NCI-H128 (cell line): ENCODE measurements around the gene SDSL.

Experiments
- DNase-seq: peaks from one replicate; lab custom pipeline; 2025; ENCODE audit not compliant: unreplicated experiment; lab: John Stamatoyannopoulos, UW

The SDSL gene

DNA sequence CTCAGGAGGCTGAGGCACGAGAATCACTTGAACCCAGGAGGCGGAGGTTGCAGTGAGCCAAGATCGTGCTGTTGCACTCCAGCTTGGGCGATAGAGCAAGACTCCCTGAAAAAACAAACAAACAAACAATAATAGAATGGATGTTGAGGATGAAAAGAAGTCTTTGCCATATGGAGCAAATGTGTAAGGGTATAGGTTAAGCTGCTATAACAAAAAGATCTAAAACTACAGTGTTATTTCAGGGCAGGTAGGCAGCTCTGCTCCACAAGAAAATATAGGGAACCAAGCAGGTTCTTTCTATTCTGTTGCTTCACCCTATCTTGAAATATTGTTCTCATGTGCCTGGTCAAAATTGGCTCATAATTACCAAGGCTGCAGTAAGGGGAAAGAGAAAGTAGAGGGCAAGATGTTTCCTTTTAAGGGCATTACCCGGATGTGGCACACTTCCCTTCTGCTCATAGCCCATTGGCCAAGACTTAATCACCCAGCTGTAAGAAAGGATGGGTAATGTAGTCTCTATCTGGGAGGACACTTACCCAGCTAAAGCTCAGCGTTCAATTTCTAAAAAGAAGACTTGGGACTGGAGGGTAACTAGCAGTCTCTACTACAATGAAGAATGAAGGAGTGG lies 23.5 kb downstream of the SDSL start:
- no peak for DNase-seq

DNA sequence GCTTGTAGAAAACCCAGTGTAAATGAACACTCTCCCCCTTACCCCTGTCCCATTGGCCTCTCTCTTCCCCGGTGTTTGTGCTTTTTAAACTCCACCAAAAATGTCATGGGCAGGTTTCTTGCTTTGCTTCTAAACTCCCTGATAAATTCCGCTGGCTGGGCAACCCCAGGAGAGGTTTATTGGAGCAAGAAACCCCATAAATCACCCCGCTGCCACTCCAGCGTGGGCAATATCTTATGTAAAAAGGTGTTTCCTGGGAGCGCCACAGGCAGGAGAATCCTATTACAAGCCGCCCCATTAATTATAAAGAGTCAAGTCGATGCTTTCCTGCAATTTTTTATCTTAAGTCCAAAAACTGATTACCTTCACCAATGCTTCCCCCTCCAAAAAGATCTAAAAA lies 26.7 kb downstream of the SDSL start:
- no peak for DNase-seq

DNA sequence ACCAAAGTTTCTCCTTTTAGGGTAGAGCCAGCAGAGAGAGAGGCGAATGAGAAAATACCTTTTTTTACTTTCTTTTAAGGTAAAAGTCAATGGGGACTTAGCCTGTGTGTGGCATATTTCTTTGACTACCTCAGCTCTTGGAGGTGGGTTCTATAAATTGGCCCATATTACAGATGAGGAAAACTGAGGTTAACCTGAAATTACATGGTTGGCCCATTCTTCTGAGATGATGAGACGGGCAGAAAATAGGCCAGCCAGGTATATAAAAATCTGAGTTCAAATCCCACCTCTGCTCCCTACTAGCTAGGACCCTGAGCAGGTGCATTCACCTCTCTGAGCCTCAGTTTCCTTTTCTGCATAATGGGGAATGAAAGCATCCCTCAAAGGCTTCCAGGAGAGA lies 27.1 kb downstream of the SDSL start:
- no peak for DNase-seq

DNA sequence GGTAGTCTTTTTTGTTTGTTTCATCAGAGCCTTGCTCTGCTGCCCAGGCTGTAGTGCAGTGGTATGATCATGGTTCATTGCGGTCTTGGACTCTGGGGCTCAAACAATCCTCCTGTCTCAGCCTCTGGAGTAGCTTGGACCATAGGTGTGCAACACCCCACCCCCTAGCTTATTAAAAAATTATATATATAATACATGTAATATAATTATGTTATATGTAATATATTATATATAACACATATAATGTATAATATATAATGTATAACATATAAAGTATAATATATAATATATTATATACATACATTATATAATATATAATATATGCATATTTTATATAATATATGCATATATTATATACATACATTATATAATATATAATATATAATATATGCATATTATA lies 27.7 kb downstream of the SDSL start:
- DNase-seq: no peak

DNA sequence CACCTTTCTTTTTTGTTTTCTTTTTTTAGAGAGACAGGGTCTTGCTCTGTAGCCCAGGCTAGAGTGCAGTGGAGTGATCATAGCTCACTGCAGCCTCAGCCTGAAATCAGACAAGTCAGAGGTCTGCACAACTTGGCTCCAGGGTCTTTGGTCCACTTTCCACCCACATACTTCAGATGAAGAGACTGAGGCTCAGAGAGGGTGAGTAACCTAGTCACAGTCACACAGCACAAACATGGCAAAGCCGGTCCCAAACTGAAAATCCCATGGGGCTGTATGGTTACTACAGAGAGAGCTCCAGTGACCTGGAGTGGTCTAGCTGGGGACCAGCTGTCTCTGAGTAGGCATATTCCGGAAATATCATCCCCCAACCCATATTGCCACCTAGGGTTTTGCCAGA lies 30.3 kb downstream of the SDSL start:
- no peak for DNase-seq

DNA sequence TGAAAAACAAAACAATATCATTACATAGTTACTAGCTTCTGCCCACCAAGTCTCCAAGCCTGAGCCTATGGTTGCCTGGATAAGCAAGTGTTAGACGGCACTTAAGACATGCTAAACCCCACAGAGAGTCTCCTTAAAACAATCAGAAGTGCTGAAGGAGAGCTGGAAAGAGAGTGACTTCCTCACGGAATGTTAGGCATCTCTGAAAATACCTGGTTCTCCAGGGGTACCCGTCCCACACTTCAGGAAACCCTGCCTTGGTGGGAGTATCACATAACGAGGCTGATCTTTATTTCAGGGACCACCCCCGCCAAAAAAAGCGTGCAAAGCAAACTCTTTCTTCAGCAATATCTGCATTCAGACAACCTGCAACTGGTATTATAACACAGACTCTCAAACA lies 31.1 kb downstream of the SDSL start:
- no peak for DNase-seq

DNA sequence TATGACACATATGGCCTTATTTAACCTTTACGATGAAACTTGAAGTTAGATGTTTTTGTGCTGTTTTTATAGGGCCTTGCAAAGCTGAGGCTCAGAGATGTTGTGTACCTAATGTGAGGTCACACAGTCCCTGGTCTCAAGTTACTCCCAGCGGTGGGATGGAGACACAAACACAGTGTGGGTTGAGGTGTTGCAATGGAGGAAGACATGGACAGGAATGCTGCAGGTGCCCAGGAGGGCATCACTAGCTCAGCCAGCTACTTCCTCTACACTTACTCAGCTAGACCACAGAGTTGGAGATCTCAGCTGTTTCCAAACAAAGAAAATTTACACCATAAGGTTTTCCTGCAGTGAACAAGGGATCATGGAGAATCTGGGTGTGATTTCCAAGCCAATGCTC lies 34.0 kb downstream of the SDSL start:
- DNase-seq: no peak

DNA sequence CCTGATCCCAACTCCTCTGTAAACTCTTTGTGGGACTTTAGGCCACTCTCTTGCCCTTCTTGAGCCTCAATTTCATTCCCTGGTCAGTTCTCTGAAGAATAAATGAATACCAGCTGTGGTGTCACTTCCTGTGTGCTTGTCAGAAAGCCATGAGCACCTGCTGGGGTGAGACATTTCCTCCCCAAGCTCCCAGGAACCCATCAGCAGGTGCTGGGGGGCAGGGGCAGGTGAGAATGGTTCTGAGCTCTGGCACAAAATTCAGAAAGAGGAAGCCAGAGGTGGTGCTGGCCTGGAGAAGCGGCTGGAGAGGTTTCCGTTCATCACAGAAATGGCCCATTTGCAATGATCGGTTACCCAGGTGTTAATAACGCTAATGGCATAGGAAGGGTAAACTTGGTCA lies 34.6 kb downstream of the SDSL start:
- DNase-seq: no peak

DNA sequence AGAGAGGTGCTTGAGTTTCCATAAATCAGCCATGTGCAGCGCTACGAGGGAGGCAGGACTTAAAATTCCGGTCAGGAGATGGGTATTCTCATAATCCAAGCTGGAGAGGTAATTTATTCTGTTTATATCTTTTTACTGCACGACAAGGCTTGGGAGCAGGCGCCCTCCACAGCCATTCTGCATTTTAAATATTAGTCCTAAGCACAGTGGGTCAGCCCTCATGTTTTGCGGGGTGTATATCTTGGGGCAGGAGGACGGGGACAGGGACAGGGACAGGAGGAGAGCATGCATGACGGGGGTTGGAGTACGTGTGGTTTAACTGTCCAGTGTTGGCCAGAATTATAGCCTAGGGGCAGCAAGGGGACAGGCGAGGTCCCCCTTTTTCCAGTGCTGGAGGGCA lies 35.0 kb downstream of the SDSL start:
- DNase-seq: no peak

DNA sequence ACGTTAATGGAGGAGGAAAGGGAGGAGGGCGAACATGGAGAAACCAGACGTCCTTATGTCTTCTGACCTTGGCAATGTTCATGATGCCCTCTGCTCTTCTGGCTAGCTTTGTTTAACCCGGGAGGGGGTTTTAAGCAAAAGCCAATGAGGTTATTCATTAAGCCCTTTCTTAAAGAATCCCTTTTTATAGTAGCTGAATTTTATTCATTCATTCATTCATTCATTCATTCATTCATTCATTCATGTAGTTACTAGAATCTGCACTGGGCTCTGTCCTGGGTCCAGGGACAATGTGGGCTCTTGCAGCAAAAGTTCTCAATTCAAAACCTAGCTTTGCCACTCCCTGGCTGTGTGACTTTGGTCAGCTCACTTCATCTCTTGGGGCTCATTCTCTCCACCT lies 35.5 kb downstream of the SDSL start:
- DNase-seq: no peak

DNA sequence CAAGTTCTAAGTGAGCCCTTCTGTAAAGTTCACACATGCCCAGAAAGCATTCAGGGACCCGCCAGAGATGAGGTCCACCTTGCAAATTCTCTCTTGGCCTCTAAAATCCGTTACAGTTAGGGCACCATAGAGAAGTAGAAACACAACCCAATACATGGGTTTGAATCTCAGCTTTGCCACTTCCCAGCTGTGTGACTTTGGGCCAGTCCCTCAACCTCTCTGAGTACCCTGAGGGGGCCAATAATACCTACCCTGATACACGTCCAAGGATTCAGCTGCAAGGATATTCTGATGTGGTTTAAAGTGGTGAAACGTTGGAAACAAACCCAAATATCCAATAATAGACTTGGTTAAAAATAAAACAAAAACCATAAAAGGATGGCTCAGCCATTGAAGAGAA lies 37.8 kb downstream of the SDSL start:
- DNase-seq: no peak

DNA sequence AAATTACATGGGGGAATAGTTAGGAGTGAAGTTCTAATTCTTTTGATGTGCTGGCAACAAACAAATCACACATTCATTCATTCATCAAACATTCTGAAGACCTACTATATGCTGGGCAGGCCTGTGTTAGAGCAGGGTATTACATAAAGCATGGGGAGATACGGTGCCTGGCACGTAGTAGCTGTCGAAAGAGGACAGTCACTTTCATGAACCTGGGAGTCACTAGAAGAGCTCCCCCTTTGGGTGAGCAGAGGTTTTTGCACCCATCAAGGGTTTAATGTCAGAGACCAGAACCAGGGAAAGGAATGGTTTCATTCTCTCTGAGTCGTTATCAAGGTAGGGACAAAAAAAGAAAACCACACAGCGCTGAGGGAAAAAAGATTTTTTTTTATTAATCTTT lies 39.5 kb downstream of the SDSL start:
- DNase-seq: no peak

DNA sequence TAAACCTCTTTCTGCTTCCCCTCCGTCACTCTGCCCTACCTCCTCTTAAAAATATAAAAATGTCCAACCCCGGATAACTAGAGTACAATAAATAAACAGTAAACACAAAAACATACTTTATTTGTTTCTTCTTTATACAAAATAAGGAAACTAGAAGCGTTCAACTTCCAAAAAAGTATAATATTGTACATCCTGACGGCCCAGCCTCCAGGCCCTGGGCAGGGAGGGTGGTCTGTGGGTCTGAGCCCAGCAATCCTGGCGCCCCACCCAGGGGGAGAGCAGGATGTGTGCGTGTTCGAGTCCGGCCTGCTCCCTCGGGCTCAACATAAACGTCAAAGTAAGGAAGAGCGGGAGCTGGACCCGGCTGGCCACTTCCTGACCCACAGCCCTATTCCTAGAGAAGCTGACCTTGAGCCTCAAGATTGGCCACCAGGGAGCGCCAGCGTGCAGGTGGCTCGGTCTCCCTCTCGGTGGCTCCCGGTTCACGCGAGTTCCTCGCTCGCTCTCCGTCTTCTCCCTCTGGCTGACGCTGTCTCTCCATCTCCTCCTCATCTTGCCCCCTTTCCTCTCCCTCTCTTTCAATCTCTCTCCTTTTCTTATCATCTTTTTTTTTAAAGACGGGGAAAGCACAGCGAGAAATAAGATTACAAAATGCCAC lies 40.1 kb downstream of the SDSL start:
- DNase-seq: no peak

DNA sequence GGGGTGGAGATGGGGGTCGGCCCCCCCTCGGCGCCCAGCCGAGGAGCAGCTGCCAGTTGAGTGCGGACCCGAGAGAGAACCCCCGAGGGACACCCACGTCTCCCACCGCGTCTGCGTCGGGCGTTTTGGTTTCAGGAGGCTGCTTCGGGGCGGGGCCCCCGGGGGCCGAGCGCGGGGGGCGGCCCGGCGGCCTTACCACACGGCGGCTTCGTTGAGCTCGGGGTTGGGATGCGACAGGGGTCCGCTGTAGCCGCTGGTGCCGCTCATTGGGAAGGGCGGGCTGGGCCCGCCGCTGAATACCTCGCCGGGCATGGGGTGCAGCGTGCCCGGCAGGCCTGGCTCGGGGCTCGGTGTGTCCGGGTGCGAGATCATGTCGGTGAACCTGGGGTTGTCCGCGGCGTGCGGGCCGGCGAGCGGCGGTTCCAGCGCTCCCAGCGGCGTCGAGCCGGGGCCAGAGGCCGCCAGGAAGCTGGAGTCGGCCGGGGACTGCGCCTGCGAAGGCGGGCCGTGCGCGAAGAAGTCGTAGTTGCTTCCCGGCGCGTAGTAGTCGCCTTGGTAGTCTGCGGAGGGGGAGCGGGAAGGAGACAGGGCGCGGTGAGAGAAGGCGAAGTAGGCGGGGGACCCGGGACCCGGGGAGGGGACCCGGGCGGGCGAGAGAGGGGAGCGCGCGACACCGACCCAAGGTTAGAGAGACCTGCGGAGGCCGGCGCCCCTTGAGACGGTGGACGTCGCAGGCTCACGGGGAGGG lies 41.0 kb downstream of the SDSL start:
- DNase-seq: no peak

DNA sequence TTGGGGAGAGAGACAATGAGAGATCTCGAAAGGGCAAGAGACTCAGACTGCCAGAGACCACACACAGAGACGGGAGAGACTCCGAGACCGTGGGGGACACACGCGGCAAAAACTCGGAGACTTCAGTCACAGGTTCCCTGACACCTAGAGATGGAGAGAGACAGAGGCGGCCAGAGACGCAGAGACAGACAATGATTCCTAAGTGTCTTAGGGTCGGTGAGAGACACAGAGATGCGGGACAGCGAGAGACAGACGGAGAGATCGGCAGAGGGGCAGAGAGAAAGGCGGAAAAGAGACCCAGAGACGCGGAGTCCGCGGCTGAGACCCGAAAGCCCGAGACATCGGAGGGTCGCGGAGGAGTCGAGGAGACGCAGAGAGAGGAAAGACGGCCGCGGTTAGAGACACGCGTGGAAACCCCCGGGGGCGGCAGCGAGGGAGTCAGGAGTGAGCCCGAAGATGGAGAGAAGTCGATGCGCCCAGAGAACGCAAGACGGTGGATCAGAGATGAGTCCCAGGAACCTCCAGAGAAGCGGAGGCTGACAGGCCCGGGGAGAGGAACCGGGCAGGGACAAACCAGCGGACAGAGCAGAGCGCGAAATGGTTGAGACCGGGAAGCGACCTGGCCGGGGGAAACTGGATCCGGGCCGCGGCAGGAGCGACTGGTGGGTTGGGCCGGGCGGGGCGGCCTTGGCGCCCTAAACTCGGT lies 41.7 kb downstream of the SDSL start:
- no peak for DNase-seq

DNA sequence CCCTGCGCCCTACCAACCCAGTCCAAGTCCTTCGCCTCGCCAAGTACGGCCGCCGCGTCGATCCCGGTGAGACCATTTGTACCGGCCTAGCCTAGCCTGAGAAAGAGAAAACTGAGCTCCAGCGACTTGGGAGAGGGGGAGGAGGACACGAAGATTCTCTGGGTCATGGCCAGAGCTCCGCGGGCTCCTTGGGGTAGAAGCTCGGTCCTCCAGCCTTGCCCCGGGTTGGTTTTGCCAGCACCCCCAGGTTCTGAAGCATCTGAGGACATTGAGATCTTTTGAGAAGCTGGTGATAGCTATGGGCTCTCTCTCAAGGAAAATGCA lies 42.2 kb downstream of the SDSL start:
- DNase-seq: no peak

DNA sequence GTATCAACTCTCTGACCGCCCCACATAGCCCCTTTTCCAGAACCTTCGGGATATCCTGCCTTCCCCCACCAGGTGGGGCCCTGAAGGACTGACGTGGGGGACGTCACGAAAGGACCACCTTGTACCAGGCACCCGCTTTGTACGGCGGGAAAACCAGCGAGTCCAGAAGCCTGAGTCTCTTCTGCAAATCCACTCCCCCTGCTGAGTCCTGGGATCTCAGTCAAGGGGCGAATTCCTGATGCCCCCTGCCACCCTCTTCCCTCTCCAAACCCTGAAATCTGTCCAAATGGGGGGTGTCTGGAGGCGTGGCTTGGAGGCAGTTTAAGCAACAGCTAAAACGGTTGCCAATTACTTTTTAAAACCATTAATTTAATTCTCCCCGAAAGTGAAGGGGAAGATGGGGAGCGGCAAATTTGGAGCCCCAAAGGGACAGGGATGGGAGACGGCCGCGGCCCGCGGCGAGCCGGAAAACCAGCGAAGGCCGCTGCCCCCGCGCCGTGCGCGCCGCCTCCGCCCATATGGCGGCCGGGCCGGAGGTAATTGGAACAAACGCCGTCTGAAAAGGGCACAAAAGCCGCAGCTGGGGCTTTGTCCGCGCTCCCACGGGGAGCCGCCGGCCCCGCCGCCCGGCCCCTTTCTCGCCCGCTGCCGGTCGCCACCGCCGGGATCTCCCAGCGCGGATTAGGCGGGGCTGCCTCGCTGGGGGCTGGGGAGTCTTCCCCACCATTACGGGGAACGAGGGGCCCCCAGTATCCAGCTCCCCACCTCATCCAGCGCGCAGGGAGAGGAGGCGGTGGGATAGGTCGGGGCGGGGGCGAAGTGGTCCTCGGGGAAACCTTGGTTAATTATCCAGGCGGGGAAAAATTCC lies 42.9 kb downstream of the SDSL start:
- no peak for DNase-seq

DNA sequence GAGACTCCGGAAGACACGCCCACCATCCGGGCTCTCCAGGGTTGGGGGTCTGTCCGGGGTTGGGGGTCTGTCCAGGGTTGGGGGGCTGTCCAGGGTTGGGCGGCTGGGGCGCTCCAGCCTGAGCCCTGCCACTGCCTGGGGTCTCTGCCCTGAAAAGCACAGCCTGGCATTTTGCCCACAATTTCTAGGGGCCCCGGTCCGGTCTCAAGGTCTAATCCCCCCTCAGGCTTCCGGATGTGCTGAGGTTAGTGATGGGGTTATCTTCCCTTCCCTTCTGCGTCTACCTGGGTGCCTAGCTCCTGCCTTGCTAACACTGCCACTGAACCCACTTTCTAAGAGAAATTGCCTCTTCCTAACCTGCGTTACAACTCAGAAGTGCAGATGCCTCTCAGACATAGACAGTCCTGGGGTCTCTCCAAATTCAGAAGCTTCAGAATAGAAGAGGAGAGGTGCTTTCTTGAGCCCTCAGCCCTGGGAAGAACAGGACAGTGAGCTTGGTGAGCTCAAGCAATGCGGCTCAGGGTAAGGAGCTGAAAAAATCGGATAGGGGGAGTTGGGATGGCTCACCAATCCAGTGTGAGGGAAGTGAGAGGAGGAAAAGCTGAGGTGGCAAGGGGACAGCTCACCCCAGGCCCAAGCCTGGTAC lies 43.8 kb downstream of the SDSL start:
- DNase-seq: no peak

DNA sequence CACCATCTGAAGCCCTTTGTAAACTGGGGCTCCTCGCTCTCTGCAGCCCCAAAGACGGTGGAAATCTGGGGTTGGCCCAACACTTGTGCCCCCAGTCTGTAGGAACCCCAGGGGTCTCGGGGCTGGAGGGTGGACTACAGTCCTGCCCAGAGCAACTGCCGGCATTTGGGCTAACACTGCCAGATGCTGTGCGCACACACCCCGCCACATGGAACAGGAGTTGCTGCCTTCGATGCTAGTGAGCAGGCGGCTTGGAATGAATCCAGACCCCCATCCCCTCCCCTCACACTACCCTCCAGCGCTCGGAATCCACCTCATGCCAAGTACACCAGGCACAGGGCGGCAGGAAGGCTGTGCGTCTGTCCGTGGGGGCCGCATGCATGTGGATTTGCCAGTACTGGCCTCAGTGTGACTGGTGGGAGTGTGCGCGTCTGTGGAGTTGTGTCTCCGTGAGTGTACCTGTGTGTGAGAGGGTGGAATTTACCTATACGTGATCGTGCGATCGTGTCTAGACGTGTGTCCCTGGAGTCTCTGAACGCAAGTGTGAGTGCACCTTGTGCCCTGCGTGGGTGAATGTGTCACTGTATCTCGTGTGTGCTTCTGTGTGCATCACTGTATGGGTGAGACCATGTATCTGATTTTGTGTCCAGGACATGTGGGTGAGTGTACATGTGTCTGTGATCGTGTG lies 44.4 kb downstream of the SDSL start:
- DNase-seq: no peak

DNA sequence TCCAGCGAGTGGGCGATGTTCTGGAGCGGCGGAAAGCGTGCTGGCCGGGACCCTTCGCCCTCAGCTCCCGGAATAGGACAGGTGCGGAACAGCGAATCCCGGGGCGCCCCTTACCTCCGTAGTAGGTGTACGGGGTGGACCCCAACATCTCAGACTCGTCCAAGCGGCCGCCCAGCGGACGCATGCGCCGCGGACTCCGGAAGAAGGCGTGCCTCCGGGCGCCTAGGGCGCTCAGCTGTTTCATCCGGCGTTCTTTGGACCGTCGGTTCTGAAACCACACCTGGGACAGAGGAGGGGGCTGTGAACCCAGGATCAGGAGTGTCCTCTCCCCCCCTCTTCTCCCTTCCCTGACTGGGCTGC lies 44.9 kb downstream of the SDSL start:
- no peak for DNase-seq
